ENCODE results near the gene CREB3L2. TPM values are rescaled to one million over a fixed set of nuclear protein-coding genes. Genes with fewer than 3 reads are reported as not detected.

Gene CREB3L2
- total and polyA plus RNA-seq, 3 experiments from 2014 or later = 12.5 to 25.0 (median 23.9) TPM

DNA sequence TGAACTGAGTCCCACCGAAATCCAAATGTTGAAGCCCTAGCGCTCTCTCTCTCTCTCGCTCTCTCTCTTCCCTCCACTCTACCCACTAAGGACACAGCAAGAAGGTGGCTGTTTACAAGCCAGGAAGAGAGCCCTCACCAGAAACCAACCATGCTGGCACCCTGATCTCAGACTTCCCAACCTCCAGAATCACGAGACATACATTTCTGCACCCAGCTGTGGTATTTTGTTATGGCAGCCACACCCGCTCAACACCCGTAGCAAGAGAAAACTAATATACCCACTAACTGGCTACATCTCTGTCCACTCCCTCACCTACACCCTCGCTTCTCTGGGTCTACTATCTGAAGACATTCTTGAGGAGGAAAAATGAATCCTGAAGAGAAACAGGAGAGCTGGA lies 54.8 kb downstream of the CREB3L2 start:
- H3K27ac Mint-ChIP-seq = peak overlapping the region in 1 of 8 donors; percentile 73
- Histone ChIP-seq H3K27me3 (ENCODE audit: insufficient read depth, low read length, poor library complexity, severe bottlenecking) (no peaks in the 10 kb centered on the region), H3K4me1 (ENCODE audit: insufficient read depth, low read length) (peaks cover 8% of the 10 kb centered on the region), H3K27ac (ENCODE audit: low read depth, low read length) (no peak overlapping the region), H3K4me3 (ENCODE audit: low read length) (no peak overlapping the region), H3K9me3 (ENCODE audit: low read length) (no peaks in the 10 kb centered on the region), H3K36me3 (ENCODE audit: insufficient read depth, low read length) (no peaks in the 10 kb centered on the region)
- no peaks in the 10 kb centered on the region for H3K36me3 Mint-ChIP-seq
- CTCF ChIA-PET = no interaction called here
- no peaks in the 10 kb centered on the region for H3K9me3 Mint-ChIP-seq
- H3K4me1 Mint-ChIP-seq = peaks cover 13 to 25% (median 16%) of the 10 kb centered on the region in 3 donors
- DNase-seq = no peak
- no peak overlapping the region for H3K4me3 Mint-ChIP-seq
- POLR2A ChIA-PET = no interaction called here
- no peaks in the 10 kb centered on the region for H3K27me3 Mint-ChIP-seq

DNA sequence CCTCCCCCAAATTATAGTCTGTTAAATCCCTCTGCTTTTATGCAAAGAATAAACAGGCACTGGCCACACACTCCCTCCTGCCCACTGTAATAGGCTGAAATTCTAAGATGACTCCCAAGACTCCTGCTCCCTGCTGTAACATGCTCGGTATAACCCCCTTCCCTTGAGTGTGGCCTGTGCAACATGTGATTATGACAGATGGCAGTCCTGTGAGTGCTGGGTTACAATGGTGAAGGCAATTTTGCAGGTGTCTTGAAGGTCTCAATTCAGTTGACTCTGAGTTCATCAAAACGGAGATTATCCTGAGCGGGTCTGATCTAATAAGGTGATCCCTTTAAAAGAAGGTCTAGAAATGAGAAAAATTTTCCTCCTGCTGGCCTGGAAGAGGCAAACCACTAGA lies 55.9 kb downstream of the CREB3L2 start:
- Mint-ChIP-seq H3K36me3 (no peaks in the 10 kb centered on the region), H3K9me3 (no peaks in the 10 kb centered on the region), H3K27me3 (no peaks in the 10 kb centered on the region), H3K4me3 (no peak overlapping the region), H3K27ac (peak overlapping the region in 4 of 8 donors; percentile 6 to 29 (median 14)), H3K4me1 (peaks cover 13 to 20% (median 13%) of the 10 kb centered on the region in 3 donors)
- H3K4me1 ChIP-seq (ENCODE audit: insufficient read depth, low read length) = peaks cover 6% of the 10 kb centered on the region
- no peaks in the 10 kb centered on the region for H3K27me3 ChIP-seq (ENCODE audit: insufficient read depth, low read length, poor library complexity, severe bottlenecking)
- ChIA-PET POLR2A (no interaction called here), CTCF (no interaction called here)
- H3K4me3 ChIP-seq (ENCODE audit: low read length) = no peak overlapping the region
- no peaks in the 10 kb centered on the region for H3K36me3 ChIP-seq (ENCODE audit: insufficient read depth, low read length)
- no peak overlapping the region for H3K27ac ChIP-seq (ENCODE audit: low read depth, low read length)
- DNase-seq = no peak
- H3K9me3 ChIP-seq (ENCODE audit: low read length) = no peaks in the 10 kb centered on the region

DNA sequence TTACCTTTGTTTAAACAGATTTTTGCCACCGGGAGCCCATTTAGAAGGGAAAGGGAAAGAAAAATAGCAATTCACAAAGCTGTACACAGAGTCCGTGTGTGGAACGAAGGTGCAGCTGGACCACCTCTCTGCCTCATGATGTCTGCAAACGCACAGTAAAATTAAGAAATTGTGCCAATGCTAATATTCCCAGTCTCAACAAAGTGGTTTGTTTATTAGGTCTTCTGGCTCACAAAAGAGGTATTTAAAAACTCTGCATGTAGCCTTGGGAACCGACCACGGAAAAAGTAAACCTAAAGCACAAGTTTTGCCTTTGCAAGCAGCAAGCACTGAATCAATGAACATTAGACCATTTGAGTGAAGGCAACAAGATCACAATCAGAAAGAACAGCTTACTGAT lies 57.7 kb downstream of the CREB3L2 start:
- ChIA-PET POLR2A (interaction anchor here (0.6 kb wide), 1 partner anchor 1957 kb away, joined by 3 read pairs; no protein-coding TSS in a partner anchor), CTCF (no interaction called here)
- H3K4me3 Mint-ChIP-seq = no peak overlapping the region

DNA sequence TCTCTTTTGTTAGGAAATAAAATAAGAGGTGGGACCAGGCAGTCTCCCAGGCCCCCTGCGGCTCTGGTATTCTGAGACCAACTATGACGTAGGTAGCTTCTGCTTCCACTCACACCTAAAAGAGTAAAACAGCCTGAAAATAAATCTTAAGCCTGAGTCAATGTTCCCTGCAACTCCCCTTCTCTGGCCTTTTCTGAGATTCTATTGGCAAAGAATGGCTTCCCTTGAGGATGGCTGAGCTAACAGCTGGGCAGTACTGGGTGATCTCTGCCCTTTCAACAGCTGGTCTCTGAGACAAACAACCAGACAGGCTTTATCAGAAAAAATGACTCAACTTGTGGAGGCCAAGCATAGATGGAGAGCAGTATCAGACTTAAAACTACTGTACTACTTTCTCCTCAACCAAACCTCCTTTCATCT lies 58.7 kb downstream of the CREB3L2 start:
- no peaks in the 10 kb centered on the region for H3K27me3 ChIP-seq (ENCODE audit: insufficient read depth, low read length, poor library complexity, severe bottlenecking)
- Mint-ChIP-seq H3K4me1 (peaks cover 0 to 8% (median 4%) of the 10 kb centered on the region in 3 donors), H3K27ac (peak overlapping the region in 1 of 8 donors; percentile 21), H3K4me3 (no peak overlapping the region), H3K27me3 (no peaks in the 10 kb centered on the region), H3K9me3 (no peaks in the 10 kb centered on the region), H3K36me3 (no peaks in the 10 kb centered on the region)
- no peaks in the 10 kb centered on the region for H3K9me3 ChIP-seq (ENCODE audit: low read length)
- ChIA-PET POLR2A (no interaction called here), CTCF (interaction anchor here (1.1 kb wide), 1 partner anchor 40 kb away, joined by 3 read pairs; no protein-coding TSS in a partner anchor)
- no peak overlapping the region for H3K4me3 ChIP-seq (ENCODE audit: low read length)
- no peaks in the 10 kb centered on the region for H3K4me1 ChIP-seq (ENCODE audit: insufficient read depth, low read length)
- DNase-seq = no peak
- H3K27ac ChIP-seq (ENCODE audit: low read depth, low read length) = no peak overlapping the region
- no peaks in the 10 kb centered on the region for H3K36me3 ChIP-seq (ENCODE audit: insufficient read depth, low read length)

More for the DNA sequence above, 57.7 kb downstream of the CREB3L2 start:
- Mint-ChIP-seq H3K27me3 (no peaks in the 10 kb centered on the region), H3K4me1 (peaks cover 0 to 6% (median 4%) of the 10 kb centered on the region in 3 donors), H3K9me3 (no peaks in the 10 kb centered on the region), H3K36me3 (no peaks in the 10 kb centered on the region), H3K27ac (peak overlapping the region in 1 of 8 donors; percentile 29)
- DNase-seq = no peak
- Histone ChIP-seq H3K27ac (ENCODE audit: low read depth, low read length) (no peak overlapping the region), H3K36me3 (ENCODE audit: insufficient read depth, low read length) (no peaks in the 10 kb centered on the region), H3K27me3 (ENCODE audit: insufficient read depth, low read length, poor library complexity, severe bottlenecking) (no peaks in the 10 kb centered on the region), H3K4me3 (ENCODE audit: low read length) (no peak overlapping the region), H3K9me3 (ENCODE audit: low read length) (no peaks in the 10 kb centered on the region), H3K4me1 (ENCODE audit: insufficient read depth, low read length) (no peaks in the 10 kb centered on the region)

DNA sequence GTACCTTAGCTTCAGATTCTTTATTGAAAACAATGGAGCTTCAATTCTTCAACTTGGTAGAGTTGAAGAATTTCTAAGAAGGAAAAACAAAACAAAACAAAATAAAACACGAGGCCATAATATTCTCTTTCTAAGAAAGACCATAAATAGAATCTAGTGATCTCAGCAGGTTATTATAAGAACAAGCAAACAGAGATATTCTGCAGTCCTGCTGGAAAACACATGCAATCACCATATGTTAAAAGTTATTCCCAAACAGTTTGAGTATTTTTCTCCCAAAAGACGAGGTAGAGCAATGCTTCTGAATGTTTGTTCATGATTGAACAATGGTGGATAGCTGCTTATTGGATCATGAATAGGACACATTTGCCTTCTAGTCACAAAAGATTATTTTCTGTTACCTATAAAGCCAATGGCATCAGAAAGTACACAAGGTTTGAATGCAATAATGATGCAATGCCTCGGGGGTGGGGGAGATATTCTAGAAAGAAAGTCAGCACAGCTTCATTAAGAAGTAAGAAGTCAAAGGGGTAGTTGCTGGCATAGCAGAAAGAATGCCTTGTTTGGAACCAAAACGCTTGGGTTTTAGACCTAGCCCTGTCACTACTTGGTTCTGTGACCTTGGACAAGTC lies 59.3 kb downstream of the CREB3L2 start:
- H3K27ac Mint-ChIP-seq = peak overlapping the region in 4 of 8 donors; percentile 17 to 76 (median 28)
- no peaks in the 10 kb centered on the region for H3K36me3 Mint-ChIP-seq
- H3K9me3 Mint-ChIP-seq = no peaks in the 10 kb centered on the region
- Histone ChIP-seq H3K27ac (ENCODE audit: low read depth, low read length) (no peak overlapping the region), H3K27me3 (ENCODE audit: insufficient read depth, low read length, poor library complexity, severe bottlenecking) (no peaks in the 10 kb centered on the region), H3K4me3 (ENCODE audit: low read length) (no peak overlapping the region), H3K36me3 (ENCODE audit: insufficient read depth, low read length) (no peaks in the 10 kb centered on the region), H3K9me3 (ENCODE audit: low read length) (no peaks in the 10 kb centered on the region), H3K4me1 (ENCODE audit: insufficient read depth, low read length) (no peaks in the 10 kb centered on the region)
- ChIA-PET POLR2A (no interaction called here), CTCF (interaction anchor here (1.1 kb wide), 1 partner anchor 39 kb away, joined by 3 read pairs; no protein-coding TSS in a partner anchor)
- H3K4me1 Mint-ChIP-seq = peaks cover 0 to 5% (median 0%) of the 10 kb centered on the region in 3 donors
- no peak for DNase-seq
- no peak overlapping the region for H3K4me3 Mint-ChIP-seq
- H3K27me3 Mint-ChIP-seq = no peaks in the 10 kb centered on the region

DNA sequence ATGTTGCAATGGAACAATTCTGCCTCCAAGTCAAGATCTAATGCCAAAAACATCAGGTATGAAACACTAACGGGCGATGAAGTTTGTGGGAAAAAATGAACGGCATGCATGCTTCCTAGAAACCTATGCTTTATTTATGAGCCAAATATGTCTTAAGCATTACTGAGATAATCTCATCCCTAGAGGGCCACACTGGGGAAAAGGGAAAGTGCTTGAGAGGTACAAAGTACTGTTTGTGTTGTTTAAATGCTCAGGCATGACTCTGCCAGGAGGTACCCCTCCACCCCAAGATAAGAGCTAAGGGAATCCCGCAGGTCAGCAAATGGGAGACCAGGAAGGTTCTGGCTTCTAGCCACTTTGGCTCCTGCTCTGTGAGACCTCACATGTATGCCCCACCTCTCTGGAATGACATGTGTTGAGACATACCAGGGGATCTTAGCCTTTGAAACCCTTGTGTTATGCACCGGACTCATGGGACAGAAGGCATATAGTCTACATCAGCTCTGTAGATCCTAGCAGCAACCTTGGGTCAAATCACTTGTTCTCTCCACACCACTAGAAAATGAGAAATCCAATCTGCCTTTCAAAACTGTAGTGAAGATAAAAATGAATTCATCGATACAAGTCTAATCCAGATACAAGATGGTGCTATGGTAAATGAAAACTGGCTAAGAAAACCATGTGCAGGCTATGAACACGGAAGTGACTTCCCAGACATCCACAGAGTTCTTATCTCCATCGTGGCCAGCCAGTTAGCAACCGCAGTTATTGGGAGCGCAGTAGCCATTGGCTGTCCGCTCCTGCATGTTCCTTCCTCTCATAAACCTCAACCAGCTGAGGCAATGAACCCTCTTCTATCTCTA lies 61.0 kb downstream of the CREB3L2 start:
- H3K9me3 ChIP-seq (ENCODE audit: low read length) = no peaks in the 10 kb centered on the region
- ChIA-PET CTCF (no interaction called here), POLR2A (no interaction called here)
- no peaks in the 10 kb centered on the region for H3K27me3 ChIP-seq (ENCODE audit: insufficient read depth, low read length, poor library complexity, severe bottlenecking)
- Mint-ChIP-seq H3K36me3 (no peaks in the 10 kb centered on the region), H3K9me3 (no peaks in the 10 kb centered on the region), H3K4me1 (peaks cover 7 to 11% (median 7%) of the 10 kb centered on the region in 3 donors), H3K27ac (peak overlapping the region in 3 of 8 donors; percentile 17 to 70 (median 39)), H3K4me3 (no peak overlapping the region), H3K27me3 (no peaks in the 10 kb centered on the region)
- H3K36me3 ChIP-seq (ENCODE audit: insufficient read depth, low read length) = no peaks in the 10 kb centered on the region
- peaks cover 5% of the 10 kb centered on the region for H3K4me1 ChIP-seq (ENCODE audit: insufficient read depth, low read length)
- H3K27ac ChIP-seq (ENCODE audit: low read depth, low read length) = no peak overlapping the region
- no peak overlapping the region for H3K4me3 ChIP-seq (ENCODE audit: low read length)
- no peak for DNase-seq

DNA sequence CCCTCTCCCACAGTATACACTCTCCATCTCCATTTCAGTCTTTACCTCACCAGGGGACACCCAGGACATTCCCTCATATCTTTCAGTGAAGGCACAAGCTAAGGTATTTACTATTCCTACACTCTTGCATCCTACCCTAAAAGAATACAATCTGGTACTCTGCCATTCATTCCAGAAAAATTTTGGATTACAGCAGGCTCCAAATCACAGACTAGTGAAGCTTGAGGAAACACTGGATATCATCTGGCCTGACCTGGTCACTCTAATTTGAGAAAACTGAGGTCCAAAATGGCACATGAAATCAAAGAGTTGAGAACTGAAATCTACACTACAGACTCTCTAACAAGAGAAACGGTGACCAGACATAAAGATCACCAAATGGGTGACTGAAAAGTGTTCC lies 61.7 kb downstream of the CREB3L2 start:
- ChIA-PET CTCF (no interaction called here), POLR2A (no interaction called here)
- Mint-ChIP-seq H3K4me1 (peaks cover 13 to 15% (median 14%) of the 10 kb centered on the region in 3 donors), H3K4me3 (no peak overlapping the region), H3K27ac (peak overlapping the region in 5 of 8 donors; percentile 1 to 70 (median 35)), H3K9me3 (no peaks in the 10 kb centered on the region), H3K36me3 (peaks cover 0 to 1% (median 0%) of the 10 kb centered on the region in 3 donors), H3K27me3 (no peaks in the 10 kb centered on the region)
- Histone ChIP-seq H3K9me3 (ENCODE audit: low read length) (no peaks in the 10 kb centered on the region), H3K27me3 (ENCODE audit: insufficient read depth, low read length, poor library complexity, severe bottlenecking) (no peaks in the 10 kb centered on the region), H3K36me3 (ENCODE audit: insufficient read depth, low read length) (no peaks in the 10 kb centered on the region), H3K4me1 (ENCODE audit: insufficient read depth, low read length) (peaks cover 10% of the 10 kb centered on the region), H3K27ac (ENCODE audit: low read depth, low read length) (no peak overlapping the region), H3K4me3 (ENCODE audit: low read length) (no peak overlapping the region)
- no peak for DNase-seq

DNA sequence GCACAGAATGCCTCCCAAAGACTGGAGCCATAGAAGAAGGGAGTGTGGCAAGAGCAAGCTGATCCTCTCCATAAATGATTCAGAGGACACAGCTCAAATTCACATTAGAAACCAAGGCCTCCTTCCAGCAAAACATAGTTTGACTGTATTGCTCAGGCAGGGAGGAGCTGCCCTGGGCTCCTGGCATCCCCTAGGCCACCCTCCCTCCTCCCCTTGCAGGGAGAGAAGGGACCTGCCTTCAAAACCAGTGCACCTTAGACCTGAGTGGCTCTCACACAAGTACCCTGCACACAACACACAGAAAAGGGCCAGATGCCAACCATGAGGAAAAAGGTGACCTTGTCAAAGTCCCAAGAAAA lies 64.7 kb downstream of the CREB3L2 start:
- peaks cover 35% of the 10 kb centered on the region for H3K4me1 ChIP-seq (ENCODE audit: insufficient read depth, low read length)
- H3K4me3 ChIP-seq (ENCODE audit: low read length) = no peak overlapping the region
- peaks cover 0 to 5% (median 4%) of the 10 kb centered on the region in 3 donors for H3K36me3 Mint-ChIP-seq
- no peak overlapping the region for H3K4me3 Mint-ChIP-seq
- H3K9me3 Mint-ChIP-seq = no peaks in the 10 kb centered on the region
- H3K27ac Mint-ChIP-seq = peak overlapping the region in 5 of 8 donors; percentile 41 to 98 (median 52)
- DNase-seq = no peak
- ChIA-PET POLR2A (interaction anchor here (1.4 kb wide), 1 partner anchor 65 kb away, joined by 3 read pairs; the partner anchor contains the start of gene CREB3L2), CTCF (interaction anchor here (1.4 kb wide), 1 partner anchor 33 kb away, joined by 3 read pairs; no protein-coding TSS in a partner anchor)
- no peaks in the 10 kb centered on the region for H3K27me3 Mint-ChIP-seq
- peaks cover 43 to 44% (median 44%) of the 10 kb centered on the region in 3 donors for H3K4me1 Mint-ChIP-seq
- H3K27me3 ChIP-seq (ENCODE audit: insufficient read depth, low read length, poor library complexity, severe bottlenecking) = no peaks in the 10 kb centered on the region
- H3K27ac ChIP-seq (ENCODE audit: low read depth, low read length) = no peak overlapping the region
- no peaks in the 10 kb centered on the region for H3K36me3 ChIP-seq (ENCODE audit: insufficient read depth, low read length)
- H3K9me3 ChIP-seq (ENCODE audit: low read length) = no peaks in the 10 kb centered on the region

Data from CD8-positive, alpha-beta memory T cell (primary cell).